GM18951 (cell line): ENCODE data around the gene DEAF1.
"Not testable (repeated sequence)": the region's sequence is repeated elsewhere in the genome, so short reads cannot be mapped to it uniquely, and the experiment has no call there.

Experiments
- POLR2A ChIP-seq: IDR thresholded peaks from 4 replicates; pipeline ENCODE4 v1.6.1; 2011; ENCODE audit warnings: mild to moderate bottlenecking; ENCODE audit not compliant: insufficient read length, insufficient read depth; ENCODE audit errors: extremely low read depth
- in situ Hi-C: fragments of 300-500 bp; cut with MboI; formaldehyde crosslinking; loops from one replicate; pipeline ENCODE4 v1.12.0; 2022; ENCODE audit warnings: low sequenced_read_pairs, mixed read lengths, inconsistent platforms; ENCODE audit not compliant: unreplicated experiment

The DEAF1 gene, protein sequence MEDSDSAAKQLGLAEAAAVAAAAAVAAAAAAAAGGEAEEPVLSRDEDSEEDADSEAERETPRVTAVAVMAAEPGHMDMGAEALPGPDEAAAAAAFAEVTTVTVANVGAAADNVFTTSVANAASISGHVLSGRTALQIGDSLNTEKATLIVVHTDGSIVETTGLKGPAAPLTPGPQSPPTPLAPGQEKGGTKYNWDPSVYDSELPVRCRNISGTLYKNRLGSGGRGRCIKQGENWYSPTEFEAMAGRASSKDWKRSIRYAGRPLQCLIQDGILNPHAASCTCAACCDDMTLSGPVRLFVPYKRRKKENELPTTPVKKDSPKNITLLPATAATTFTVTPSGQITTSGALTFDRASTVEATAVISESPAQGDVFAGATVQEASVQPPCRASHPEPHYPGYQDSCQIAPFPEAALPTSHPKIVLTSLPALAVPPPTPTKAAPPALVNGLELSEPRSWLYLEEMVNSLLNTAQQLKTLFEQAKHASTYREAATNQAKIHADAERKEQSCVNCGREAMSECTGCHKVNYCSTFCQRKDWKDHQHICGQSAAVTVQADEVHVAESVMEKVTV

GRCh38 chr11:694563-695287 lies at the start of gene DEAF1:
TSS of gene DEAF1 (minus strand) at chr11:695222. CDS start at chr11:695047, 175 bp downstream.
- in situ Hi-C loops = no loop called here

DNA sequence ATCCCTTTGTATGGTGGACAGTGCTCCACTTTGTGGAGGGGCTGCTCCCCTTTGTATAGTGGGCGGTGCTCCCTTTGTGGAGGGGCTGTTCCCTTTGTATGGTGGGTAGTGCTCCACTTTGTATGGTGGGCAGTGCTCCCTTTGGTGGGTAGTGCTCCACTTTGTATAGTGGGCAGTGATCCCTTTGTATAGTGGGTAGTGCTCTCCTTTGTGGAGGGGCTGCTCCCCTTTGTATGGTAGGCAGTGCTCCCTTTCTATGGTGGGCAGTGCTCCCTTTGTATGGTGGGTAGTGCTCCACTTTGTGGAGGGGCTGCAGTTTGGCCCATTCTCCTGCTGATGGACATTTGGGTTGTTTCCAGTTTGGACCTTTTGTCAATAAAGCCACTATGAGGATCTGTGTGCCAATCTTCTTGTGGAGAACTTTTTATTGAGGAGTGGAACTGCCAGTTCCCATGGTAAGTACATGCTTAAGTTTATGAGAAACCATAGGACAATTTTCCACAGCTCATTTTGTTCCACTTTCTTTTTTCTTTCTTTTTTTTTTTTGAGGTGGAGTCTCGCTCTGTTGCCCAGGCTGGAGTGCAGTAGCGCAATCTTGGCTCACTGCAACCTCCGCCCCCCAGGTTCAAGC lies 47.7 kb upstream of the DEAF1 start:
- no peak for TF ChIP-seq POLR2A
- in situ Hi-C loops = no loop called here

More at GRCh38 chr11:694563-695287, at the start of gene DEAF1:
- TF ChIP-seq POLR2A = peak; percentile 55

- in situ Hi-C loops = no loop called here
- no peak for TF ChIP-seq POLR2A
Measured at GRCh38 chr11:742156-742546, 47.1 kb upstream of the DEAF1 start.

- in situ Hi-C loops = not testable (repeated sequence)
Measured at GRCh38 chr11:737899-738298, 42.9 kb upstream of the DEAF1 start.

DNA sequence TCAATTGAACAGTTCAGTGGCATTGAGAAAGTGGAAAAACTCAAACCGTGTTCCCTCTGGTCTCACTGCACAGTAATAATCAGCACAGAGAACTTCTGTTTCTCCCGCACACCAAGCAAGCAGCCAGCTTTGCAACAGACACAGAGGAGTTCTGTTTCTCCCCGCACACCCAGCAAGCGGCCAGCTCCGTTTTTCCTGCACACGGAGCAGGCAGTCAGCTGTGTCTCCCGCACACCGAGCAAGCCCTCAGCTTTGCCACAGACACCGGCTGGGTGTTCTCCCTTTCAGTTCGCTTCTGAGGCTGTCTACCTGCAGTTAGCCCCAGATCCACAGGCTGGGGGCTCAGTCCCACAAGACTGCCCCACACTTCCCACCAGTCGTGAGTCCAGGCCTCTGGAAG lies 42.3 kb upstream of the DEAF1 start:
- TF ChIP-seq POLR2A = no peak
- in situ Hi-C loops = no loop called here

DNA sequence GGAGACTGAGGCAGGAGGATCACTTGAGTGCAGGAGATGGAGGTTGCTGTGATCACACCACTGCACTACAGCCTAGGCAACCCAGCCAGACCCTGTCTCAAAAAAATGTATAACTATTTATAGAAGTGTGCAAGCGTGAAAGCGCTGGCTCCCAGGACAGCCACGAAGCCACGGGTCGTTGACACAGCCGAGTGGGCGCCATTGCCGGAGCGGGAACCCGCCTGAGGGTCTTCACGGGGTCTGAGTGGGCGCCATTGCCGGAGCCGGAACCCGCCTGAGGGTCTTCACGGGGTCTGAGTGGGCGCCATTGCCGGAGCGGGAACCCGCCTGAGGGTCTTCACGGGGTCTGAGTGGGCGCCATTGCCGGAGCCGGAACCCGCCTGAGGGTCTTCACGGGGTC lies 39.5 kb upstream of the DEAF1 start:
- in situ Hi-C loops = not testable (repeated sequence)

DNA sequence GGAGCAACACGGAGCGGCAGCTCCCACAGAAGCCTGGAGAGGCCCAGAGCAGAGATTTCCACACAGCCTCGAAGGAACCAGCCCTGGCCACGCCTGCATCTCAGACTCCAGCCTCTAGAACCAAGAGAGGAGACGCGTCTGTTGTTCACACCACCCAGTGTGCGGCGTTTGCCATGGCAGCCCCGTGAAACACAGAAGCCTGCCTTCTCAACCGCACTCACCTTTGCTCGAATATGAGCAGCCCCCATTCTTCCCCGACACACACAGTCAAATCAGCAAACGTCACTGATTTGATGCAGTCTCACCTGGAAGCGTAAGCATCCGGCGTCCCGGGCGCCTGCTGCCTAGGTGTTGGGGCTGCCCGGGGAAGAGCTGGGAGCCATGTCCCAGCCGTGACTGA lies 38.0 kb upstream of the DEAF1 start:
- in situ Hi-C loops = no loop called here
- no peak for TF ChIP-seq POLR2A

- in situ Hi-C loops = no loop called here
- TF ChIP-seq POLR2A = no peak
Measured at GRCh38 chr11:729492-730074, 34.6 kb upstream of the DEAF1 start.

- no peak for TF ChIP-seq POLR2A
- in situ Hi-C loops = no loop called here
Measured at GRCh38 chr11:728901-729491, 34.0 kb upstream of the DEAF1 start.

- in situ Hi-C loops = no loop called here
- TF ChIP-seq POLR2A = no peak
Measured at GRCh38 chr11:727859-728748, 33.1 kb upstream of the DEAF1 start.

DNA sequence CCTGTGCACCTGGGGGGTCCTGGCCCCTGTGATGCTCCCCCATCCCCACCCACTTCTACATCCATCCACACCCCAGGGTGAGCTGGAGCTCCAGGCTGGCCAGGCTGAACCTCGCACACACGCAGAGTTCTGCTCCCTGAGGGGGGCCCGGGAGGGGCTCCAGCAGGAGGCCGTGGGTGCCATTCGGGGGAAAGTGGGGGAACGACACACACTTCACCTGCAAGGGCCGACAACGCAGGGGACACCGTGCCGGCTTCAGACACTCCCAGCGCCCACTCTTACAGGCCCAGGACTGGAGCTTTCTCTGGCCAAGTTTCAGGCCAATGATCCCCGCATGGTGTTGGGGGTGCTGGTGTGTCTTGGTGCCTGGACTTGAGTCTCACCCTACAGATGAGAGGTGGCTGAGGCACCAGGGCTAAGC lies 32.3 kb upstream of the DEAF1 start:
- TF ChIP-seq POLR2A = no peak
- in situ Hi-C loops = no loop called here
